ENCODE results near the gene CARD8.
"Not testable (repeated sequence)": the region's sequence is repeated elsewhere in the genome, so short reads cannot be mapped to it uniquely, and the experiment has no call there.

The CARD8 gene, protein sequence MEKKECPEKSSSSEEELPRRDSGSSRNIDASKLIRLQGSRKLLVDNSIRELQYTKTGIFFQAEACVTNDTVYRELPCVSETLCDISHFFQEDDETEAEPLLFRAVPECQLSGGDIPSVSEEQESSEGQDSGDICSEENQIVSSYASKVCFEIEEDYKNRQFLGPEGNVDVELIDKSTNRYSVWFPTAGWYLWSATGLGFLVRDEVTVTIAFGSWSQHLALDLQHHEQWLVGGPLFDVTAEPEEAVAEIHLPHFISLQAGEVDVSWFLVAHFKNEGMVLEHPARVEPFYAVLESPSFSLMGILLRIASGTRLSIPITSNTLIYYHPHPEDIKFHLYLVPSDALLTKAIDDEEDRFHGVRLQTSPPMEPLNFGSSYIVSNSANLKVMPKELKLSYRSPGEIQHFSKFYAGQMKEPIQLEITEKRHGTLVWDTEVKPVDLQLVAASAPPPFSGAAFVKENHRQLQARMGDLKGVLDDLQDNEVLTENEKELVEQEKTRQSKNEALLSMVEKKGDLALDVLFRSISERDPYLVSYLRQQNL

DNA sequence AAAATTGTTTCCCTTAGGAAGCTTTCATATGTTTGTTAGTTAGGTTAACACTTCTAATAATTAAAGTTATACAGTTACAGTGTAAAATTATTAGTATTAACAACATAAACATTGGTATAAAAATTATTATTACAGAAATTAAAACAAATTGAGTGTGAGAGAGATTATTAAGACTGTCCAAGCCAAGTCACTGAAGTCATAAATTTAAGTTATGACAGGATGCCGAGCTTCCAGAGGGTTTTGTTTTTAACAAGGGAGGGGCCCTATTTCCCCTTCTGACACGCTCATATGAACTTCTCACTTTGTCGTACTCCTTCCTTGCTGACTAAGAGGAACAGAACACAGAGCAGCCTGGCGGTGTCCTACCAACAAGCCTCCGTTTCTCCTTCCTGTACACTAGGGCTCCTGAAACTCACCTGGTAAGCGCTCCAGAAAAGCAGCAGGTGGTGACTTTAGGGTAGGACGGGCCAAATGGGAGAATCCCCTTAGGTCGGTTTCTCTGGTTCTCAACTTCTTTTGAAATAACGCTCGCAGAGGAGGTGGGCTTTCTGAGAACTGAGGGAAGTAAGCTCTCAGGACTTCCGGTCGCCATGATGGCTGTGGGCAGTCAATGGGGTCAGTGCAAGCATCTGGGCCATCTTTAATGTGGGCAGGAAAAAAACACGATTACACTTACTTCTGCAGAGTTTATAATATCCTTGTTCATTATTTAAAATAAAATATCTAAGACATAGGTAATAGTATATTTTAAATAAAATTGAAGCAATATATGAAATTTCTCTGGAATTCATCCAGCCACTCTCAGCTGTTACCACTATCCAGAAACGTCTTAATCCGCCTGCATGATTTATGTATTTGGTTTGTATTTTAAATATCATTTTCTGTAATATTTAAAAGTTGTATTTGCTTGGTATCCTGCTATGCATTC, at the start of gene CARD8:
TSS of gene CARD8 (minus strand) at position 537 of the 928 bp plus-strand sequence. CDS start 14,892 bp downstream, outside the sequence.
- DNase-seq: peak; percentile 91

DNA sequence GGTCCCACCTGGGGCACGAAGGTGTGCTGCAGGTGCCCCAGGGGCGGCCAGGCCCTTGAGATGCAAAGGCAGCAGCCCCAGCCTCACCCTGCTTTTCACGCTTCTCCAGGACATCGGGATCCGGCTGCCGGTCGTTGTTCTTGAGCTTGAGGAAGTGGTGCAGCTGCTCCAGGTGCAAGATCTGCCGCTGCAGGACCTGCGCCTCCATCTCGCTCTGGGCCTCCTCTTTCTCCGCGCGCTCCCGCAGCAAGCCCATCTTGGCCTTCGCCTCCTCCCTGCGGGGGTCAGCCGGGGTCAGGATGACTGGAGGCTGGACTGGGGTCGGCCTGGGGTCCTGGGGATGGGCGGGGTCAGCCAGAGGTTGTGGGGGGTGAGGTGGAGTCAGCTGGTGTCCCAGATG, 48.2 kb upstream of the CARD8 start:
- DNase-seq: no peak

DNA sequence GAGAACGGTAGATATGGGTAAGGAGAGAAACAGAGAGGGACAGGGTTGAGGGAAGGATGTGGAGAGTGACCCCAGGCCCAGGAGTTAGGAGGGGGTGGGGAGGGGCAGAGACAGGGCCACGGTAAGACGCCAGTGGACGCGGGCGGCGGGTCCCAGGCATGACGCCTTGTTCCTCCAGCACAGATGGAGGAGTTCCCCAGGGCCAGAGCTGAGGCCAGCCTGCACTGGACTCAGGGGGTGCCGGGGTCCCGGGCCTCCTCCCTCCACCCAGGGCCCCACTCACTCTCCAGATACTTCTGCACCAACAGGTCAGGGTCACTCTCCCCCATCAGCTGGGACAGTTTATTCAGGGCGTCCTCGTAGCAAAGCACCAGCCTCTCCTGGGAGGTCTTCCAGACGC, 47.7 kb upstream of the CARD8 start:
- no peak for DNase-seq

DNA sequence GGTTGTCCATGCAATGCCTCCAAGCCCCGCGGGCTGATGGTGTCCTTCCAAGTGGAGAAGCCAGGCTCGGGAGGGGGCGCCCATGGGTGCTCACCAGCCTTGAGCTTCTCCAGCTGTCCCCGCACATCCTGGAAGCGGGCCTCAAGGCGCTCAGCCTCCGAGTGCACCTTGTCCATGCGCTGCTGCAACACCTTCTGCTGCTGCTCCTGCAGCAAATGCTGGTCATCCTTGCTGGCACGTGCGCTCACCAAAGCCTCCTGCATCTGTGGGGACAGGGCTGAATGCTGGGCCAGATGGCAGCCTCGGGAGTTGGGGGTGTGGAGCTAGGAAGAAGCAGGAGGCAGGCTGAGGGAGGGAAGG, 46.9 kb upstream of the CARD8 start:
- no peak for DNase-seq

DNA sequence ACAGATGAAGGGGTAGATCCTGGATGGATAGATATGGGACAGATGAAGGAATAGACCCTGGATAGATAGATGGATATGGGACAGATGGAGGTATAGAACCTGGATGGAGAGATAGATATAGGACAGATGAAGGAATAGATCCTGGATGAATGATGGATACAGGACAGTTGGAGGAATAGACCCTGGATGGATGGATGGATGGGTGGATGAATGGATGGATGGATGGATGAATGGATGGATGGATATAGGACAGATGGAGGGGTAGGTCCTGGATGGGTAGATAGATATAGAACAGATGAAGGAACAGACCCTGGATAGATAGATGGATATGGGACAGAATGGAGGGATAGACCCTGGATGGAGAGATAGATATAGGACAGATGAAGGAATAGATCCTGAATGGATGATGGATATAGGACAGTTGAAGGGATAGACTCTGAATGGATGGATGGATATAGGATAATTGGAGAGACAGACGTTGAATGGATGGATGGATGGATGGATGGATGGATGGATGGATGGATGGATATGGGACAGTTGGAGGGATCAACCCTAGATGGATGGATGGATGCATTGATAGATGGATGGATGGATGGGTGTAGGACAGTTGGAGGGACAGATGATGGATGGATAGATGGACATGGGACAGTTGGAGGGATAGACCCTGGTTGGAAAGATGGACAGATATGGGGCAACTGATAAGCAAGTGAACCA, 46.3 kb upstream of the CARD8 start:
- no peak for DNase-seq

DNA sequence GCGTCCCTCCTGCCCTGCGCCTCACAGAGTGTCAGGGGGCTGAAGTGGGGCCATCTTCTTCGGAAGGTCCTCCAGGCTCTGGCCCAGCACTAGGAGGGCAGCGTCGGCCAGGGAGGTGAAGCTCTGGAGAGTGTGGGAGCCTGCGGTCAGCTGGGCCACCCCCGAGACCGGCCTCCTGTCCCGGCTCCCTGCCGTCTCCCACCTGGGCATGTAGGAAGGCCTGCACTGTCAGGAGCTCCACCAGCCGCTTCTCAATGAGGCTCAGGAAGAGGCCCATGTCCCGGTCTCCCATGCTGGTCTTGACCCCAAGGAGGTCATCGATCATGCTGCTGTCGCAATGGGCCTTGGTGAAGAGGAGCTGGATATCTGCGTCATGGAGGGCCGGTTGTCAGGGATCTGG, 42.3 kb upstream of the CARD8 start:
- no peak for DNase-seq

DNA sequence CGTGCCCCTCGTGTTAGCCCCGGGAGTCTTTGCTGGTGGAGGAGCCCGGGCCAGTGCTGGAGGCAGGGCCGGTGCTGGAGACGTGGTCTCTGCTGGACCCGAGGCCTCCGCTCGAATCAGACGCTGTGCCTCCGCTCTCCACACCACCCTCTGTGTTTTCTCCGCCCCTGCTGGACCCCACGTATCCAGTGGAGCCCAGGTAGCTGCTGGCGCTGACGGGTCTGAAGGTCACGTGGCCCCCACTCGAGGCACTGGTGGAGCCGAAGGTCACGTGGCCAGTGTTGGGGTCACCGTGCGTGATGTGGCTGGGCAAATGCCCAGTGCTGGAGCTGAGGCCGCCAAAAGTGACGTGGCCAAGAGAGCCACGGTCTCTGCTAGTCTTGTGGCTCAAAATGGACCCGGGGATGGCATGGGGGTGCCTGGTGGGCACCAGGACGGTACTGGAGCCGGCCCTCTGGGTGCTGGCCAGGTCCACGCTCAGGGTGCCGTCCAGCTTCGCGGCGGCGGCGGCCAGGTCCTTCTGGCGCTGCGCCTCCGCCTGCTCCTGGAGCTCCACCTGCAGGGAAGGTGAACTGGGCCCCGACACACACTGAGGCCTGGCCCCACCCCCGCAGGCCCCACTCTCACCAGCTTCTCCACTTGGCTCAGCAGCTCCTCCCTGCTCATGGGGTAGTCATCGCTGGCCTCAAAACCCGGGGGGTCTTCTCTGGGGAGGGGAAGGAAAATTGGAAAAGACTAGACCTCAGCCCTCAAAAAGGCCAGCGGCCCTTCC, 41.4 kb upstream of the CARD8 start:
- no peak for DNase-seq

DNA sequence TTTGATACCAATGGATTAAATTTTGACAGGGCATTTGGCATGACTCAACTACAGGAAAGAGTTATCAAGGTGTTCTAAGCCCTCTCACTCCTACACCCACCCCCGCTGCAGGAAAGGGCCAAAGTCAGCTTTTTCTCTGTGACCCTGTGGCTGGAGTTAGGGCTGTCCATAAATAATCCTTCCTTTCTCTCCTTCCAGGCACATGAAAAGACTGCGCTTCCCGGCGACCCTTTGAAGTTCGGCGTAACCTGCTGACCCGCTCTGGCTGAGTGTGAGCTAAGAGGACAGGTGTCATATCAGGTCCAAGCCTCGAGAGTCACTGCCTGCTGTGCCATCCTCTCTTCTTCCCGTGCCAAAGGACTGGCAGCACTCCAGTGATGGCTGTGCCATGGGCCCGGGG, 39.7 kb upstream of the CARD8 start:
- DNase-seq: no peak

DNA sequence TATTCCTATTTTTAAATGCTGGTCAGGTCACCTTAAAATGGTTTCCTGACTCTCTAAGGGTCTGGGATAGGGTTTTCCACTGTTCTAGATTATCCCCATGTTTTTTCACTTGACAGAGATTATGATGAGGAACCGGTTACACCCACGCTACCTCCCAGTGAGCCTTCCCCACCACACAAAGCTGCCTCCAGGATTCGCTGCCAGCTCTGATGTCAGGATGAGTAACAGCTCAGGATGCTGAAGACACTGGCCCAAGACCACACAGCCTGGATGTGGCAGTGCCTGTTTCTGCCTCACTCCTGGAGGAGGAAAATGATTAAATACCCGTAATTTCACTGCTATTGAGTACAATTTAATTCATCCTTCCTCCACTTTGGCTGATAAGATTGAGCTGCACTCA, 37.1 kb upstream of the CARD8 start:
- DNase-seq: no peak

DNA sequence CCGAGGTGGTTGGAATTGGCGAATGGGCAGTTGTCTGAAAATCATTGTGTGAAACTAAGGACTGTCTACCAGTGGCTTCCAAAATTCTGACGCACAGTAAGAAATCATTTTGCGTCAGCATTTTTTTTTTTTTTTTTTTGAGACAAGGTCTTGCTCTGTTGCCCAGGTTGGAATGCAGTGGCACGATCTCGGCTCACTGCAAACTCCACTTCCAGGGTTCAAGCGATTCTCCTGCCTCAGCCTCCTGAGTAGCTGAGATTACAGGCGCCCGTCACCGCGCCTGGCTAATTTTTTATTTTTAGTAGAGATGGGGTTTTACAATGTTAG, 35.7 kb upstream of the CARD8 start:
- not testable (repeated sequence) for DNase-seq

DNA sequence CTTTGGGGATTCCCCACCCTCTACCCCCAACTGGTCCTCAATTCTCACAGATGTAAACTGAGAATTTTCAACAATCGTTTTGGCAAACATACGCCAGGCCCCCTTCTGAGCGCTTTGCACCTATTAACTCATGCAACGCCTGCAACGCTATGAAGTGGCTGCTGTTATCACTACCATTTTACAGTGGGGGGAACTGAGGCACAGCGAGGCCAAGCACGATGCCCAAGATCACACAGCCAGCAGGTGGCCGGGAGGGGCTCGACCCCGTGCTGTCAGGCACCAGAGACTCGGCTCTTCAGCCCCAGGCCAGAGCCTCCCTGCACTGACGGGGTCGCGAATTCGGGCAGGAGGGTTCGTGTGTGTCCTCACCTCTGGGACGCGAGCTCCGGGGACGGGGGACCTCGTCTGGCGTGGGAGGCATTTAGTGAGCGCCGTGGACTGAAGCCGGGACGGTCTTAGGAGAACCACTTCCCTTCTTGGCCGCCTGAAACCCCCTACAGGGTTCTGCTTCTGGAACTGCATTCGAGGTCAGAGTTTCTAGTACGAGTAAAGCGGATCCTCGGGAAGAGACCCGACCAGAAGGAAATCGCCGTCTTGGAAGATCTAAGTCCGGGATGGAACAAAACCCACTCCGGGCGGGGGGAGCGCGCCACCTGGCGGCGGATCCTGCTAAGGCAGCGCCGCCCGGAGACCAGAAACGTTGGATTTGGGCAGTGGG, 35.2 kb upstream of the CARD8 start:
- DNase-seq: peak; percentile 68

DNA sequence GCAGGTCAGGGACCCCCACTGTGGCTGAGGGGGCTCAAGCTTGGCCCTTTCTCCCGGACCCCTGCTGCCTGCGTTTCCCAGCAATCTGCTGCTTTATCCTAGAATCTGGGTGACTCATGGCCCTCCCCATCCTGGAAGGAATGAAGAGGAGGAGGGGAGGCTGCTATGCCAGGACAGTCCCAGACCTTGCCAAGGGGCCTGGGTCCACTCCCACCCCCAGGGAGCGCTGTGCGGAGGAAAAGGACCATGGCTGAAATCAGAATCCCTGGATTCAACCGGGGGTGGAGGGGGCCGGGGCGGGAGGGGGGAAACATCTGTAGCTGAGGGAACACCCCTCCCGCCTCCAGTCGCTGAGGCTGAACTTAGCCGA, 34.7 kb upstream of the CARD8 start:
- no peak for DNase-seq

DNA sequence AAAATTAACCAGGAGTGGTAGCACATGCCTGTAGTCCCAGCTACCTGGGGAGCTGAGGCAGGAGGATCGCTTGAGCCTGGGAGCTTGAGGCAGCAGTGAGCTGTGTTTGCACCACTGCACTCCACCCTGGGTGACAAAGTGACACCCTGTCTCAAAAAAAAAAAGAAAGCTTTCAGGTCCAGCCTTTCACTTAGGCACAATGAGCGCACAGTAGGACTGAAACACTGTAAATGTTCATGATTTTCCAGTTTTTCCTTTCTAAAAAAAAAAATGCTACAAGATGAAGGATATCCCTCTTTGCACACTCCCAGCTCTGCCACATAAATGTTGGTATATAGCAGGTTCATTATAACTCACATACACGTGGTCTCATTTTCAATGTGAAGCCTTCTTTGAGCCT, 32.0 kb upstream of the CARD8 start:
- no peak for DNase-seq

DNA sequence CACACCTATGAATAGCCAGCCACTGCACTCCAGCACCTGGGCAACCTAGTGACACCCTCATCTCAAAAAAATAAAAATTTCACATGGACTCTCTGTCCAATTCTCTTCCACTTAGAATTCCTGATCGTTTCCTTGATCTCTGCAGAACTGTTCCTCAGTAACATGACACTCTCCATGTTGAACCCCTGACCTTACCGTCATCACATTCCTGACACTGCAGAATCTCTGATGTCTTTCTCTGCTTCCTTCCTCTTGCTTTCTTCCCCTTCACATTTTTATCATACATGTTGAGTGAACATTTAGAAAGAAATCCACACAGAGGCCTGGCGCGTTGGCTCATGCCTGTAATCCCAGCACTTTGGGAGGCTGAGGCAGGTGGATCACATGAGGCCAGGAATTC, 29.2 kb upstream of the CARD8 start:
- no peak for DNase-seq

DNA sequence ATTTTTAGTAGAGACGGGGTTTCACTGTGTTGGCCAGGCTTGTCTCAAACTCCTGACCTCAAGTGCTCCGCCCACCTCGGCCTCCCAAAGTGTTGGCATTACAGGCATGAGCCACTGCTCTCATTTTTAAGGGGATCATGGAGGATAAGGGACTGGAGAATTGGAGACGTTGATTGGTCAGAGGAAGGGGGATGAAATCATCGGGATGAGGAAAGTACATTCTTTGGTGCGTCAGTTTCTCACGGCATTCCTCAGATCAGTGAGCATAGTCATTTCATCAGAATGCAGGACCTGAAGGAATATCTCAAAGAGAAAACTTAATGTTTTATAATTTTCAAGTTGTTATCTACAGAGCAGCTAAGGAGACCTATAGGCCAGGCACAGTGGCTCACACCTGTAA, 28.2 kb upstream of the CARD8 start:
- DNase-seq: no peak

DNA sequence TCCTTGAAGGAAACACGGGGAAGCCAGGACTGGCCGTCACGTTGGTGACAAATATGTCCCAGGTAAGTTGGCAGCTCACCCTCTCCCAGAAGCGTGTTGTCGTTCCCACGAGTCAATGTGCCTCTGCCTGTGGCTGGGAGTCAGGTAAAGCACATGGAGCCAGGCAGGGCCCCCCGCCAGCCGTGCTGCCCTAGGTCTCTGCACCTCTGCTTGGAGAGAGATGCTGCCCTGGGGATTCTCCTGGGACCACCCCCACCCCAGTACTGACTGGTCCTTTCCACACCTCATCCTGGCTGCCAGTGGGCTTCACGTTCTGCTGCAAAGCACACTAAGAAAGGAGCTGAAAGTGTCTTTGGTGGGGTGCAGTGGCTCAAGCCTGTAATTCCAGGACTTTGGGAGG, 24.0 kb upstream of the CARD8 start:
- DNase-seq: no peak

DNA sequence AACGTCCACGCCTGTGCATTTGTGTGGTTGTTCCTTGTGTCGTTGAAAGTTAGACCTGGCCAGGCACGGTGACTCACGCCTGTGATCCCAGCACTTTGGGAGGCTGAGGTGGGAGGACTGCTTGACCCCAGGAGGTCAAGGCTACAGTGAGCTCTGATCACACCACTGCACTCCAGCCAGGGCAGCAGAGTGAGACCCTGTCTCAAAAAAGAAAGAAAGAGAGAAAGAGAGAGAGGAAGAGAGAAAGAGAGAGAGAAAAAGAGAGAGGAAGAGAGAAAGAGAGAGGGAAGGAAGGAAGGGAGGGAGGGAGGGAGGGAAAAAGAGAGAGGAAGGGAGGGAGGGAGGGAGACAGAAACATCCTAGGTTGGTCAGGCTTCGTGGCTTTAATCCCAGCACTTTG, 19.2 kb upstream of the CARD8 start:
- DNase-seq: no peak

DNA sequence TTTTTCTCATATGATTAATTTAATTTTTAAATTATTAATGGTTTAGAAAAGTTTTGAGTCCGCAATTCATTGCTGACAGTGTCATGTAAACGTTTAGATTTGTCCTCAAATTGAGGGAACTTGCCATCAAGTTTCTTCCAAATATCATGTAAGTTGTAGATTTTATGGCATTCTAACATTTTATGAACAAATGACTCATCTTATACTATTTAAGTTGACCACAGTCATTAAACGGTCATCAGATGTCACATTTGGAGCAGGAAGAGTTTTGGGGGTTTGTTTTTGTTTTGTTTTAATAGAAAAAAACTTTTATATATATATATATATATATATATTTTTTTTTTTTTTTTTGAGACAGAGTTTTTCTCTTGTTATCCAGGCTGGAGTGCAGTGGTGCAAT, 18.5 kb upstream of the CARD8 start:
- no peak for DNase-seq

DNA sequence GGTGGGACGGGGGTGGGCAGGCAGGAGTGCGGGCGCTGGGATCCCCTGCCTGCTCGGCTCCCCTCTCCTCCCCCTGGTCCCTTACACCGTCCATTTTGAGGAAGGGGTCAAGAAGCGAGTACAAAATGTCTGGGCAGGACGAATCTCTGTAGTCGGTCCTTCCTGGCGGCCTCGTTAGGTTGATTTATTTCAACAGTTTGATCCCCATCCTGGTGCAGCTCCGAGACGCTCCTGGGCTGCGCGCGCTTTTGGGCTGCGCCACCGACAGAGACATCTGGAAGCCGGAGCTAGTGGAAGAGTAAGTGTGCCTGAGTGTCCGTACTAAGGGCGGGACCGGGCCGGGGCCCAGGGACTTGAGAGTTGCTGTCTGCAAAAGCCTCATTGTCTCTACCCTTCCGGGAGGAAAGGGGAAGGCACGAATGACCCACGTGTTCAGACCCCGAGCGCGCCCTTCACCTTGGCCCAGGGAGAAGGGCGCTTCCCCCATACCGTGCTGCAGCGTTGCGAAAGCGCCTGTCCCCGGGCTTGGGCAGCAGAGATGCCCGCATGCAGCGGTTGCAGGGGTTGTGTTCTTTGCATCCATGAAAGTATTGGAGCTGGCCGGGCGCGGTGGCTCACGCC, 15.9 kb upstream of the CARD8 start:
- peak; percentile 32 for DNase-seq

DNA sequence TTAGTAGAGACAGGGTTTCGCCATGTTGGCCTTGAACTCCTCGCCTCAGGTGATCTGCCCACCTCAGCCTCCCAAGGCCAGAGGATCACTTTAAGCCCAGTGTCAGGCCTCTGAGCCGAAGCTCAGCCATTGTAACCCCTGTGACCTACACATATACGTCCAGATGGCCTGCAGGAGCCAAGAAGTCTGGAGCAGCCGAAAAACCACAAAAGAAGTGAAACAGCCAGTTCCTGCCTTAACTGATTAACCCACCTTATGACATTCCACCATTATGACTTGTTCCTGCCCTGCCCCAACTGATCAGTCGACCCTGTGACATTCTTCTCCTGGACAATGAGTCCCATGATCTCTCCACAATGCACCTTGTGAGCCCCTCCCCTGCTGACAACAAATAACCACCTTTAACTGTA, 13.9 kb upstream of the CARD8 start:
- not testable (repeated sequence) for DNase-seq

DNA sequence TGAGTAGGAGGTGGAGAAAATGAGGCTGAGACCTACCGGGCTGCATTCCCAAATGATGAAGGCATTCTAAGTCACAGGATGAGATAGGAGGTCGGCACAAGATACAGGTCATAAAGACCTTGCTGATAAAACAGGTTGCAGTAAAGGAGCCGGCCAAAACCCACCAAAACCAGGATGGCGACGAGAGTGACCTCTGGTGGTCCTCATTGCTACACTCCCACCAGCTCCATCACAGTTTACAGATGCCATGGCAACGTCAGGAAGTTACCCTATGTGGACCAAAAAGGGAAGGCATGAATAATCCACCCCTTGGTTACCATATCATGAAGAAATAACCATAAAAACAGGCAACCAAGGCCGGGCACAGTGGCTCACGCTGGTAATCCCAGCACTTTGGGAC, 9.6 kb upstream of the CARD8 start:
- not testable (repeated sequence) for DNase-seq

DNA sequence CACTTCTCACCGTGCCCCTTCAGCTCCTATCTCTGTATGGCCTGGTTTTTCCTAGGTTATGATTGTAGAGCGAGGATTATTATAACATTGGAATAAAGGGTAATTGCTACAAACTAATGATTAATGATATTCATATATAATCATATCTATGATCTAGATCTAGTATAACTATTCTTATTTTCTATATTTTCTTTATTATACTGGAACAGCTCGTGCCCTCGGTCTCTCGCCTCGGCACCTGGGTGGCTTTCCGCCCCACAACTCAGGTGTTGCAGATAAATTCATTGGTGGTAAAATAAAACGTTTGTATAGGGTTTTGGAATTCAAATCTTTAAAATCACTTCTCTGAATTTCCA, 4.6 kb upstream of the CARD8 start:
- DNase-seq: not testable (repeated sequence)

All from activated CD4-positive, alpha-beta T cell treated with anti-CD3 and anti-CD28 coated beads, Interleukin-2, Interleukin-6, amounts not matched to agents 100 ng/mL and 50 ng/mL, durations not matched to agents 16 hours and 8 hours (primary cell).